NB4 (cell line): ENCODE measurements around the gene B9D2.

Experiments
- CTCF ChIP-seq: IDR thresholded peaks from one replicate; pipeline ENCODE4 v1.5.1; 2012; ENCODE audit warnings: low read depth, low read length
- MYC ChIP-seq: IDR thresholded peaks from 2 replicates; pipeline ENCODE4 v1.6.1; 2011; ENCODE audit warnings: low read depth, low read length
- POLR2A ChIP-seq: IDR thresholded peaks from 2 replicates; pipeline ENCODE4 v1.6.1; 2011; ENCODE audit warnings: mild to moderate bottlenecking; ENCODE audit not compliant: insufficient read length; ENCODE audit errors: extremely low read depth
- TF ChIP-seq, protein P1 (sequence below): IDR thresholded peaks from 2 replicates; pipeline ENCODE4 v1.6.1; 2011; ENCODE audit warnings: low read depth, low read length

- no peak for TF ChIP-seq CTCF
- no peak for TF ChIP-seq POLR2A
- TF ChIP-seq, protein P1, sequence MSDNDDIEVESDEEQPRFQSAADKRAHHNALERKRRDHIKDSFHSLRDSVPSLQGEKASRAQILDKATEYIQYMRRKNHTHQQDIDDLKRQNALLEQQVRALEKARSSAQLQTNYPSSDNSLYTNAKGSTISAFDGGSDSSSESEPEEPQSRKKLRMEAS = no peak
- TF ChIP-seq MYC = no peak
These were observed 40.9 kb downstream of the B9D2 start for GRCh38 chr19:41323023-41323422.
